Measurements from ENCODE around the gene ABCF3. TPM values are rescaled to one million over a fixed set of nuclear protein-coding genes. Genes with fewer than 3 reads are reported as not detected.
A peak's percentile ranks its signal among the peaks of the same experiment; 100 is the strongest.
"Not testable (repeated sequence)": the region's sequence is repeated elsewhere in the genome, so short reads cannot be mapped to it uniquely, and the experiment has no call there.

Gene ABCF3
- total and polyA plus RNA-seq, 10 donors, result 35.3 to 90.7 (median 68.5) TPM

DNA sequence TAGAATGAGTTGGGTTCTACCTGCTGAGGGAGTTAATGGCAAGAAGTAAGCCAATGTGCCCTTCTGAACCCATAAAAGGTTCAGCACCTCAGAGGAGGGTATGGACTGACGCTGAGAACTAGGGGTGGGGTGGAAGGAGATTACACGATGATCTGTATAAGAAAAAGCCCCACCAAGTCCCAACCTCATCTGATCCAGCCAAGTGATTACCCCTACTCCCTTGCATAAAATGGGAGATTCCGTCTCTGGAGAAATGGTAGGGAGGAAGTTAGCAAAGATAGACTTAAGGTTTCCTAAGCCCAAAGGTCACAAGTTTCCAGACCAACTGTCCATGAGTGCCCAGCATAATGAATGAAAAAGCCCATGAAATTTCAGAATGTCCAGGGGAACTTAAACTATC, 37.9 kb upstream of the ABCF3 start:
- TF ChIP-seq POLR2AphosphoS5 (IDR thresholded peaks at IDR 0.05) (no peak), POLR2A (IDR thresholded peaks at IDR 0.05) (no peak)
- TF ChIP-seq, protein P1, sequence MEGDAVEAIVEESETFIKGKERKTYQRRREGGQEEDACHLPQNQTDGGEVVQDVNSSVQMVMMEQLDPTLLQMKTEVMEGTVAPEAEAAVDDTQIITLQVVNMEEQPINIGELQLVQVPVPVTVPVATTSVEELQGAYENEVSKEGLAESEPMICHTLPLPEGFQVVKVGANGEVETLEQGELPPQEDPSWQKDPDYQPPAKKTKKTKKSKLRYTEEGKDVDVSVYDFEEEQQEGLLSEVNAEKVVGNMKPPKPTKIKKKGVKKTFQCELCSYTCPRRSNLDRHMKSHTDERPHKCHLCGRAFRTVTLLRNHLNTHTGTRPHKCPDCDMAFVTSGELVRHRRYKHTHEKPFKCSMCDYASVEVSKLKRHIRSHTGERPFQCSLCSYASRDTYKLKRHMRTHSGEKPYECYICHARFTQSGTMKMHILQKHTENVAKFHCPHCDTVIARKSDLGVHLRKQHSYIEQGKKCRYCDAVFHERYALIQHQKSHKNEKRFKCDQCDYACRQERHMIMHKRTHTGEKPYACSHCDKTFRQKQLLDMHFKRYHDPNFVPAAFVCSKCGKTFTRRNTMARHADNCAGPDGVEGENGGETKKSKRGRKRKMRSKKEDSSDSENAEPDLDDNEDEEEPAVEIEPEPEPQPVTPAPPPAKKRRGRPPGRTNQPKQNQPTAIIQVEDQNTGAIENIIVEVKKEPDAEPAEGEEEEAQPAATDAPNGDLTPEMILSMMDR (IDR thresholded peaks at IDR 0.05 in 8 of 11, conservative IDR thresholded peaks at IDR 0.05 in 3 of 11), result no peak
- no peak for DNase-seq
- 69 to 88% (median 79%) methylated on average over 3 of the region's 3 CpGs for WGBS, 5 donors

DNA sequence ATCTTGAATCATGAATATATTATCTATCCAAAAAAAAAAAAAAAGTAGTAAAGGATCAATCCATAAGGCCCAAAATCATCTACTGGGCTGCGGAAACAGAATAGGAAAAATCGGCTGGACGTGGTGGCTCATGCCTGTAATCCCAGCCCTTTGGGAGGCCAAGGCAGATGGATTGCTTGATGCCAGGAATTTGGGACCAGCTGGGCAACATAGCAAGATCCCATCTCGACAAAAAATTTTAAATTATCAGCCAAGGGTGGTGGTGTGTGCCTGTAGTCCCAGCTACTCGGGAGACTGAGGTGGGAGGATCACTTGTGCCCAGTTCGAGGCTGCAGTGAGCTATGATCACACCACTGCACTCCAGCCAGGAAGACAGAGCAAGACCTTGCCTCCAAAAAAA, 36.9 kb upstream of the ABCF3 start:
- intact Hi-C loops (cut with DNase I; ENCODE audit: low total_unique reads), result no loop called here
- Histone ChIP-seq H3K36me3 (peaks cover 0 to 30% (median 23%) of the 10 kb centered on the region in 6 donors), H3K4me1 (peaks cover 0 to 20% (median 15%) of the 10 kb centered on the region in 6 donors), H3K27ac (no peak overlapping the region), H3K9me3 (no peaks in the 10 kb centered on the region), H3K27me3 (replicated peaks in 1 of 7) (no peaks in the 10 kb centered on the region), H3K4me3 (no peak overlapping the region)
- no peak for TF ChIP-seq POLR2A (IDR thresholded peaks at IDR 0.05)
- TF ChIP-seq, protein P1 (IDR thresholded peaks at IDR 0.05 in 8 of 11, conservative IDR thresholded peaks at IDR 0.05 in 3 of 11), result no peak
- TF ChIP-seq POLR2AphosphoS5 (IDR thresholded peaks at IDR 0.05), result no peak
- DNase-seq, result no peak
- WGBS, 5 donors, result 90 to 98% (median 94%) methylated on average over 6 of the region's 6 CpGs

More for the DNA sequence above, 37.9 kb upstream of the ABCF3 start:
- Histone ChIP-seq H3K4me3 (no peak overlapping the region), H3K36me3 (peaks cover 7 to 41% (median 33%) of the 10 kb centered on the region in 6 donors), H3K9me3 (no peaks in the 10 kb centered on the region), H3K27me3 (replicated peaks in 1 of 7) (no peaks in the 10 kb centered on the region), H3K4me1 (peaks cover 0 to 15% (median 12%) of the 10 kb centered on the region in 6 donors), H3K27ac (no peak overlapping the region)
- intact Hi-C loops (cut with DNase I; ENCODE audit: low total_unique reads), result no loop called here

DNA sequence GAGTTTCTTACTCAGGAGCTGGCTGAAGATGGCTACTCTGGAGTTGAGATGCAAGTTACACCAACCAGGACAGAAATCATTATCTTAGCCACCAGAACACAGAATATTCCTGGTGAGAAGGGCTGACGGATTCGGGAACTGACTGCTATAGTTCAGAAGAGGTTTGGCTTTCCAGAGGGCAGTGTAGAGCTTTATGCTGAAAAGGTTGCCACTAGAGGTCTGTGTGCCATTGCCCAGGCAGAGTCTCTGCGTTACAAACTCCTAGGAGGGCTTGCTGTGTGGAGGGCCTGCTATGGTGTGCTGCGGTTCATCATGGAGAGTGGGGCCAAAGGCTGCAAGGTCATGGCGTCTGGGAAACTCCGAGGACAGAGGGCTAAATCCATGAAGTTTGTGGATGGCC, 36.2 kb upstream of the ABCF3 start:
- Histone ChIP-seq H3K4me1 (peaks cover 0 to 25% (median 15%) of the 10 kb centered on the region in 6 donors), H3K36me3 (peaks cover 0 to 24% (median 16%) of the 10 kb centered on the region in 6 donors)
- not testable (repeated sequence) for H3K9me3 ChIP-seq; H3K27me3 ChIP-seq (replicated peaks in 1 of 7); H3K4me3 ChIP-seq; H3K27ac ChIP-seq
- WGBS, 5 donors, result 76 to 87% (median 78%) methylated on average over 6 of the region's 6 CpGs
- peak; percentile 37 for DNase-seq
- intact Hi-C loops (cut with DNase I; ENCODE audit: low total_unique reads), result loop anchor here (10.0 kb wide), 1 partner anchor 95 kb away; the partner anchor contains the start of genes ALG3 and EEF1AKMT4

DNA sequence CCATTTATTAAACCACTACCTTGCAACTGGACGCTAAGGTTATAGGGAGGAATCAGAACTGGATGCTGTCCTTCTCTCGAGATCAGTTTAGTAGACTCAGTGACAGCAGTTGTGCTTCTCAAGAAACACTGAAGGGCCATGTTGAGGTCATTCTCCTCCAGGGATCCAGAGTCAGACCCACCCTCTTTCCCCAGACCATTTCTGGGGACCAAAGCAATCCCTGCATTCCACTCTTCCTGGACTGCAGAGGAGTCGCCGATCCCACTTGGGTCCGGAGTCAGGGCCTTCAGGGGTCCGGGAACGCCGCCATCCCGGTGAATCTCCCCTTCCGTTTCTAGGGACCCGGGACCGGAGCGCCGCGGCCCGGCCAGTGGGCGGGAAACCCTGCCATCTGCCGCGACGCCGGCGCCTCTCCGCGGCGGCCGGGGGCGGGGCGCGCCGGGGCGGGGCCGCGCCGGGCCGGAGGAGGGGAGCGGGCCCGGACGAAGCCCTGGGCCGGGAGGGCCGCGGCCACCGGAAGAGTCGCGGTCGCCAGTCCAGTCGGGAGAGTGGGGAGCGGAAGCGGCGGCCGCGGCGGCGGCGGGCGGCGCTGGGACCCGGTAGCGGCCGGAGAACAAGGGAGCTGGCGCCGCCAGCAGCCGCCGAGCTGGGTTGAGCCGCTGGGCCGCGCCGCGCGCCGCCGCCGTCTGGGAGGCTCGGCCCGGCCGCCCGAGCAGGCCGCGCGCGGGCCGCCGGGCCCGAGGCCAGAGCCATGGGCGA, 30.9 kb upstream of the ABCF3 start, which contains the start of gene DVL3:
DVL3 (plus strand) TSS at position 493 of the 759 bp plus-strand sequence; CDS start at position 752, 259 bp downstream.
- WGBS, 5 donors, result 1 to 3% (median 1%) methylated on average over 27 to 84 of the region's 84 CpGs

More for the DNA sequence above, 30.9 kb upstream of the ABCF3 start, which contains the start of gene DVL3:
- Histone ChIP-seq H3K4me3 (peak within 1 kb of the TSS; percentile 44 to 94 (median 78)), H3K4me1 (peaks cover 19 to 55% (median 50%) of the 10 kb centered on the region in 6 donors), H3K9me3 (no peaks in the 10 kb centered on the region), H3K27ac (peak within 1 kb of the TSS; percentile 28 to 90 (median 85)), H3K27me3 (replicated peaks in 1 of 7) (no peaks in the 10 kb centered on the region), H3K36me3 (no peaks in the 10 kb centered on the region)
- peak; percentile 93 for DNase-seq
- intact Hi-C loops (cut with DNase I; ENCODE audit: low total_unique reads), result loop anchor here (10.0 kb wide), 1 partner anchor 90 kb away; the partner anchor contains the start of genes ALG3 and EEF1AKMT4
- peak; percentile 61 to 80 (median 77) for TF ChIP-seq POLR2AphosphoS5 (IDR thresholded peaks at IDR 0.05)
- no peak for TF ChIP-seq POLR2A (IDR thresholded peaks at IDR 0.05)
